ENCODE measurements around the gene CPLANE2.
"Not testable (repeated sequence)": the region's sequence is repeated elsewhere in the genome, so short reads cannot be mapped to it uniquely, and the experiment has no call there.

DNA sequence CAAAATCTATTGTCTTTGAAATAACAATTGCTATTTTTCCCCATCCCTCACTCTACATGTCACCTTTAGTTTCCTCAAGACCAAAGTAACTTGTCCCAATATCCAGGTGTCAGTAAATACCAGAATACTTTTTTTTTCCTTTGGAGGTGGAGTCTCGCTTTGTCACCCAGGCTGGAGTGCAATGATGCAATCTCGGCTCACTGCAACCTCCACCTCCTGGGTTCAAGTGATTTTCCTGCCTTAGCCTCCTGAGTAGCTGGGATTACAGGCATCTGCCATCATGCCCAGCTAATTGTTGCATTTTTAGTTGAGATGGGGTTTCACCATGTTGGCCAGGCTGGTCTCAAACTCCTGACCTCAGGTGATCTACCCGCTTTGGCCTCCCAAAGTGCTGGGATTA lies 20.6 kb upstream of the CPLANE2 start:
- TF ChIP-seq, protein P1, sequence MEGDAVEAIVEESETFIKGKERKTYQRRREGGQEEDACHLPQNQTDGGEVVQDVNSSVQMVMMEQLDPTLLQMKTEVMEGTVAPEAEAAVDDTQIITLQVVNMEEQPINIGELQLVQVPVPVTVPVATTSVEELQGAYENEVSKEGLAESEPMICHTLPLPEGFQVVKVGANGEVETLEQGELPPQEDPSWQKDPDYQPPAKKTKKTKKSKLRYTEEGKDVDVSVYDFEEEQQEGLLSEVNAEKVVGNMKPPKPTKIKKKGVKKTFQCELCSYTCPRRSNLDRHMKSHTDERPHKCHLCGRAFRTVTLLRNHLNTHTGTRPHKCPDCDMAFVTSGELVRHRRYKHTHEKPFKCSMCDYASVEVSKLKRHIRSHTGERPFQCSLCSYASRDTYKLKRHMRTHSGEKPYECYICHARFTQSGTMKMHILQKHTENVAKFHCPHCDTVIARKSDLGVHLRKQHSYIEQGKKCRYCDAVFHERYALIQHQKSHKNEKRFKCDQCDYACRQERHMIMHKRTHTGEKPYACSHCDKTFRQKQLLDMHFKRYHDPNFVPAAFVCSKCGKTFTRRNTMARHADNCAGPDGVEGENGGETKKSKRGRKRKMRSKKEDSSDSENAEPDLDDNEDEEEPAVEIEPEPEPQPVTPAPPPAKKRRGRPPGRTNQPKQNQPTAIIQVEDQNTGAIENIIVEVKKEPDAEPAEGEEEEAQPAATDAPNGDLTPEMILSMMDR (IDR thresholded peaks at IDR 0.05; ENCODE audit: low read depth, low read length), result not testable (repeated sequence)
- TF ChIP-seq POLR2A (IDR thresholded peaks at IDR 0.05; ENCODE audit: extremely low read depth, insufficient read length); MYC (IDR thresholded peaks at IDR 0.05; ENCODE audit: low read depth, low read length); MAX (IDR thresholded peaks at IDR 0.05; ENCODE audit: low read depth, low read length): not testable (repeated sequence)
